ENCODE data around the gene GSG1L.

GSG1L gene

DNA sequence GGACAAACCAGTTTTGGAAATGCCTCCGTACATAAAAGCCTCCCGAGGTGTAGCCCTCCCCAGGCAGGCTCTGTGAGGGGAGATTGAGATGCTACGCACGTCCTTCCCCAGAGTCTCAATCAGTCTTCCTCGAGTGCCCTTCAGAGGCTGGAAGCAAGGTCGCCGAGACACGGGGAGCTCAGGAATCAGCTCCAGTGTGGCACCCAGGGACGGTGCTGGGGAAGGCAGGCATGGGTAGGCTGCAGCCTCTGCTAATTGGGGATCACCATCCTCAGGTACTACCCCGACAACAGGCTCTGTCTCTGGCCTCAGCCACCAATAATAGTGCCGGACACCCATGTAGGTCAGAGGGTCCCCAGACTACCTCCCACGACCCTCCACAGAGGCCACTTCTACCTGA, 28.1 kb upstream of the GSG1L start:
- no peak for DNase-seq (ENCODE audit: low spot score)

DNA sequence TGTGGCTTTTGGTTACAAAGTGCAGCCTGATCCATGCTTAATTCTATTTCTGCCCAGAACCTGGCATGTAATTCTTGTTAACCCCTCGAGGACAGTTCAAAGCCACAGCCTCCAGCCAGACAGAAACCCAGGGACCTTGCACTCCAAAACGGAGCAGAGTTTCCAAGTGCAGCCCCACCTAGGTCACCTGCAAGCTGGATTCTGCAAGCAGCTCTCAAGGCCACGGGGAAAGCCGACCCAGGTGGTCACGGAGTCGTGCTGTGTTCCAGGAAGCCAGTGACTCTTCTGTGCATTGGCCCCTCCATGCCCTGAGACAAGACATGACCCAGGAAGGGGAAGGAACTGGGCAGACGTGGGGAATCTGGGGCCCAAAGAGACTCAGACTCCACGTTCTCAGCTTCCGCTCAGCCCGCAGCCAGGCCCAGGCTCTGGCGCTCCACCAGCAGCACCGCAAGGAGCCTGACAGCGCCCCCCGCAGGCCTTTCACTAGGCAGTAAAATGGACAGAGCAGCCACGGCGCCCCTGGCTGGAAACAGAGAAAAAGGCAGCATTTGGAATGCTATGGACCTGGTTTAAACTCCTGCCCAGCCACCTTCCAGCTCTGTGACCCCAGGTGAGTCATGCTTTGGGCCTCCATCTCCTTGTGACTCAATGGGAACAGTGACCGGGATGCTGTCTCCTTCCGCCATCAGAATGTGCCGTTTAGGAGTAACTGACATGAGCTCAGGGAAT, 27.3 kb upstream of the GSG1L start:
- DNase-seq (ENCODE audit: low spot score), result no peak

DNA sequence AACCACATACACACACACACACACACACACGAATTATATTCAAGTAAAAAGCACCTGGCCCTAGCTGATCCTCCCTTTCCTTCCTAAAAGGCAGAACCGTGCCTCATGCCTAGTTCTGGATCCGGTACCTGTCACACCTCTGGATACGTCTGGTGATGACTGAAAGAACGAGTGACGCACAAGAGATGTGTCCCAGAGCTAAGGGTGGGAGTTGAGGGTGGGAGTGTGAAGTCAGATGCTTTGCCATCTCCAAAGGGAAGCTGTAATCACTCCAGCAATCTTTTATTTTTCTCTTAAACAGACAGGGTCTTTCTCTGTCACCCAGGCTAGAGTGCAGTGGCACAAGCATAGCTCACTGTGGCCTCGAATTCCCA, 26.5 kb upstream of the GSG1L start:
- no peak for DNase-seq (ENCODE audit: low spot score)

DNA sequence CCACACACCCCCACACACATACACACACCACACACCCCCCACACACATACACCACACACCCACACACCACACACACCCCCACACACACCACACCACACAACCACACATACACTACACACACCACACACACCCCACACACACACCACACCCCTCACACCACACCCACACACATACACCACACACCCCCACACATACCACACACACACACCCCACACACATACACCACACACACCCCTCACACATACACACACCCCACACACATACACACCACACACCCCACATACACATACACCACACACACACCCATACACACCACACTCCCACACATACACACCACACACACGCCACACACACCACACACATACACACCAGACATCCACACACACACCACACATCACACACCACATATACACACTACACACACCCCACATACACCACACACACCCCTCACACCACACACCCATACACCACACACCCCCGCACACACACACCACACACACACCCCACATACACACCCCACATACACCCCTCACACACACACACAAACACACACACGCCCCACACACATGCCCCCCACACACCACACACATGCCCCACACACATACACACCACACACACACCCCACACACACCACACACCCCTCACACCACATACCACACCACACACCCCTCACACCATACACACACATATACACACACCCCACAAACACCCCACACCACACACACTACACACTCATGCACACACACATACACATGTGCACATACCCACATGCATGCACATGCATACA, 25.9 kb upstream of the GSG1L start:
- DNase-seq (ENCODE audit: low spot score), result no peak

DNA sequence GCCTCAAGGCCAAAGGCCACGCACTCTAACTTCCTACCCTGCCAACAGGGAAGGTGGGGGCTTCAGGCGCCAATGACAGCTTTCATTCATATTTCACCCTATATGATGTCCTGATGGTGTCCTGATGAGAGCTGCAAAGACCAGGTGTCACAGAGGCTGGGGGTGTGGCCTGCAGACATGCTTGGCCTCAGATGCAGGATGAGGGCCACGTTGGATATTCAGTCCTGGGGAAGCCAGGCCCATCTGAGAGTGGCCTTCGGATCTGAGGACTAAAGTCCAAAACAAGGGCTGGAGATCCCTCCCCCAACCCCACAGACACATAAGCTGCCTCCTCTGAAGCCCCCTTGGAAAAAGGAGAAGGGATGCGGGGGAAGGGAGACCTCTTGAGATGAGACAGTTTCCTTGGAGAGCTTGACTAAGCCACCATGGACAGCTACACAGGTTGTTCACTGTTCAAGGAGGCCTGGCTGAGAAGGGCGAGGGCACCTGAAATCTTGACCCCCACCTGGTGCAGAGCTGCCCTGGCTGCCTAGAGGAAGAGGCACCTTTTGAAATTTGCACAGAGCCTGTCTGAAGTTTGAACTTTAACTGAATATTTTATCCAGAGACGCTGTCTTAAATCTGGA, 24.3 kb upstream of the GSG1L start:
- no peak for DNase-seq (ENCODE audit: low spot score)

DNA sequence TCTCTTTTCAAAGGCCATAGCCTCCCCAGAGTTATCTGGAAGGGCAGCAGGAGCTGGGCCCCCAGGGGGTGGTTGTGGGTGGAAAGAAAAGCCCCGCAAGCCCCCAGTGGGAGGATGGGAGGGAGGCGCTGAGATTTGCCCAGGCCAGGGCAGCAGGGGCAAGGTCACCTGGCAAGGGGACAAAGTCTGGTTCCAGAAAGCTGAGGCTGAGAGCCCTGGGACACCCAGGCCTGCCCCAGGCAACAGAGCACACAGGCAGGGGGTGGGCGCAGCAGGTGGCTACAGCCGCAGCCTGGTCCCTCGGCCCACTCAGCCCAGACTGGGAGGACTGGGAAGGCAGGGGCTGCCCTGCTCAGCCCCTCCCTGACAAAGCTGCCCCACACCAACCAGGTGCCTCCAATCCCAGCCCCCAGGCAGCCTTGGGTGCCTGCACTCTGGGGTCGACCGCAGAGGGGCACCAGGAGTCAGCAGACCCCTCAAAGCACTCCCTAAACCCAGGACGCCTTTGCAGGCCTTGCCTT, 23.7 kb upstream of the GSG1L start:
- DNase-seq (ENCODE audit: low spot score), result no peak

DNA sequence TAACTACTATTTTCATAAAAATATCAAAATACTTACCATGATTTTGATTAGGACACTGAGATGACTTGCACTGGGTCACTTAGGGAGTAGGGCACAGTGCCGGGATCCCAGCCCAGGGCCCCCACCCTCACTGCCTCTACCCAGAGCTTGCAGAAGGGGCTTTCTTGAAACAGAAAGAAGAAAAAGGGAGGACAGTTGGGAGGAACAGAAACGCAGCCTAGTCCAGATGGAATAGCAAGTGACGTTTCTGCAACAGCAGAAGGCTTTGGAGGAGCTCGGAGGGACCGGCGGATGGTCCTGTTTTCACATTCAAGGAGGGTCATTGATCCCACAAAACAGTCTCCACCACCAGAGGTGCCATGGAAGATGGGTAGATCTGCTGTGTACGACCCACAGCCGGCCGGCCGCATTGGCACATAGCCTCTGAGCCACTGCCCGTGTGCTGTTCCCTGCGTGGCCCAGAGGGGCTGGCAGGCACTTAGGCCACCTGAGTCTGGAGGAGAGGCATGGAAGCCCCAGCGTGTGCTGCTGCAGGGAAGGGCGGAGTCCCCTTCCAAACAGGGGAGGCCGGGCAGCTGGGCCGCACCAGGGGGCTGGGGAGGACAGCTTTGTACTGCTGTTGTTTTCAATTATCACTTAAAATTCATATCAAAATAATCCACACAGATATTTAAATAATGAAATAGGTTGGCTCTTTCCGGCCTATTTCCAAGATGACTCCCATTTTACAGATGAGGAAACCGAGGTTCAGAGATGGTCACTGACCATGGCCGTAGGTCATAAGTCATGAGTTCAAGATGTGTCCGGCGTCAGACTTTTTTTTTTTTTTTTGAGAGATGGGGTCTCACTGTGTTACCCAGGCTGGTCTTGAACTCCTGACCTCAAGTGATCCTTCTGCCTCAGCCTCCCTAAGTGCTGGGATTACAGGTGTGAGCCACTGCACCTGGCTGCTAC, 22.9 kb upstream of the GSG1L start:
- no peak for DNase-seq (ENCODE audit: low spot score)

DNA sequence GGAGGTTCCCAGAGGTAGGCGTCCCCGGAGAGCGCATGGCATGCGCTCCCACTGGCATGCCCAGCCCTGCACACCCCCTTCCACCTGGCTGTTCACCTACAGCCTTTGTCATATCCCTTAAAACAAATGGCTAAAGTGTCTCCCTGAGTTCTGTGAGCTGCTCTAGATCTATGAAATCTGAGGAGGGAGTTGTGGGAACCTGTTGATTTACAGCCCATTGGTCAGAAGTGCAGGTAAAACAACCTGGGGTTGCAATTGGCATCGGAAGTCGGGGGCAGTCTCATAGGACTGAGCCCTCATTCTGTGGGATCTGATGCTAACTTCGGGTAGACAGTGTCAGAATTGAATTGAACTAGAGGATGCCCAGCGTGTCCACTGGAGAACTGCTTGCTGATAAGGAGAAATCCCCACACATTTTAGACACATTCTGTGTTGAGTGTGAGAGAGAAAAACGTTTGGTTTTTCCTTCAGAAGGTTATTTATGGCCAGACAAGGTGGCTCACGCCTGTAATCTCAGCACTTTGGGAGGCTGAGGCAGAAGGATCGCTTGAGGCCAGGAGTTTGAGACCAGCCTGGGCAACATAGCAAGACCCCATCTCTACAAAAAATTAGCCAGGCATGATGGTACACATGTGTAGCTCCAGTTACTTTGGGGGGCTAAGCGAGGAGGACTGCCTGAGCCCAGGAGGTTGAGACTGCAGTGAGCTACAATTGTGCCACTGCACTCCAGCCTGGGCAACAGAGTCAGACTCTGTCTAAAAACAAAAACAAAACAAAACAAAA, 22.1 kb upstream of the GSG1L start:
- DNase-seq (ENCODE audit: low spot score), result no peak

DNA sequence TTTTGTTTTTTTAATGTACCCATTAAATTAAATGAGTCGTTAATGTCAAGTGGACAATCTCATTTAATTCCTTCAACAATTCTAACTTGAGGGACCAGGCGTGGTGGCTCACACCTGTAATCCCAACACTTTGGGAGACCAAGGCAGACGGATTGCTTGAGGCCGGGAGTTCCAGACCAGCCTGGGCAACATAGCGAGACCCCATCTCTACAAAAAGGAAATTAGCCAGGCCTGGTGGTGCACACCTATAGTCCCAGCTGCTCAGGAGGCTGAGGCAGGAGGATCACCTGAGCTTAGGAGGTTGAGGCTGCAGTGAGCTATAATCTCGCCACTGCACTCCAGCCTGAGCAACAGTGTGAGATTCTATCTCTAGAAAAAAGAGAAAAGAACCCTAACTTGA, 20.7 kb upstream of the GSG1L start:
- no peak for DNase-seq (ENCODE audit: low spot score)

DNA sequence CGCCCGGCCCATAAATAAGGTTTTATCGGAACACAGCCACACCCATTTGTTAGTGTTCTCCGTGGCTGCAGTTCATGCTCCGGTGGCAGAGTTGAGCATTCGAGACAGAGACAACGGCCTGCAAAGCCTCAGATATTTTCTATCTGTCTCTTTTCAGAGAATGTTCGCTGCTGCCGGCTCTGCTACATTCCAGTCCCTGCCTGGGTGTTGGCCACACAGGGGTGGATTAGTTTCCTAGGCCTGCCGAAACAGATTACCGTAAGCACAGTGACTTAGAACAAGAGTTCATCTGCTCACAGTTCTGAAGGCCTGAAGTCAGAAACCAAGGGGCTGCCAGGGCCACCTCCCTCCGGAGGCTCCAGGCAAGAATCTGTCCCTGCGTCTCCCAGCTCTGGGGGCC, 19.1 kb upstream of the GSG1L start:
- no peak for DNase-seq (ENCODE audit: low spot score)

DNA sequence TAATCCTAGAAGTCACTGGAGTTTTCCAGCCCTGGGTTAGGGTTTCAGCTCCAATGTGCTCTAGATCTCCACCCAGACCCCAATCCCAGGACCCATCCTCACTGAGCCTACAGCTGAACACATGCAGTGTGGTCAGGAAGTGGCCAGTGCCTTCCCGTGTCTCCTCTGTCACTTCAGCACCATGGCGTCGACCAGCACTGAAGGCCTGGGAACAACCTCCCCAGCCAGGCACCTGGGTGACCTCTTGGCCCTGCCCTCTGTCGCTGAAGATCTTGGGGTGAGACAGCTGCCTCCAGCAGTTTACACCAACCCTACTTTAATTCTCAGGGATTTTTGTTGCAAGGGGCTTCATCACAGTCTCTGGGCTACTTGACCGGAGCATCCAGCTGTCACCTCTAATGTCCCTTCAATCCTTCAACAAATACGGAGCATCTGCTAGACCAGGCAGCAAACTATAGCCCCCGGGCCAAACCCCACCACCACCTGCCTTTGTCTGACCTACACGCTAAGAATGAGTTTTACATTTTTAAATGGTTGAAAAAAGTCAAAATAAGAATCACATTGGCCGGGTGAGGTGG, 18.0 kb upstream of the GSG1L start:
- DNase-seq (ENCODE audit: low spot score), result no peak

DNA sequence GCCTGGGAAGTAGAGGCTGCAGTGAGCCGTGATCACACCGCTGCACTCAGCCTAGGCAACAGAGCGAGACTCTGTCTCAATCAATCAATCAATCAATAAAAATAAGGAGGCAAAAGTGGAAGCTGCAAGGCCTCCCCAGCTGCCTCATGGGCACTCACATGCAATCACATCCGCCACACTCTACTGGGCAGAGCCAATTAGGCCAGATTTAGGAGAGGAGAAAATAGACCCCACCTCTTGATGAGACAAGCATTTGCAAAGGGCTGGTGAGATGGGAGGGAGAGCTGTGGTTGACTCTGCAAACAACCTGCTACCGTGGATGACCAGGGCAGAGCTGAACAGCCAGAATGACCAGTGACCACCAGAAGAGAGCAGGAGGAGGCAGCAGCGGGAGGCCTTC, 14.7 kb upstream of the GSG1L start:
- DNase-seq (ENCODE audit: low spot score), result no peak

DNA sequence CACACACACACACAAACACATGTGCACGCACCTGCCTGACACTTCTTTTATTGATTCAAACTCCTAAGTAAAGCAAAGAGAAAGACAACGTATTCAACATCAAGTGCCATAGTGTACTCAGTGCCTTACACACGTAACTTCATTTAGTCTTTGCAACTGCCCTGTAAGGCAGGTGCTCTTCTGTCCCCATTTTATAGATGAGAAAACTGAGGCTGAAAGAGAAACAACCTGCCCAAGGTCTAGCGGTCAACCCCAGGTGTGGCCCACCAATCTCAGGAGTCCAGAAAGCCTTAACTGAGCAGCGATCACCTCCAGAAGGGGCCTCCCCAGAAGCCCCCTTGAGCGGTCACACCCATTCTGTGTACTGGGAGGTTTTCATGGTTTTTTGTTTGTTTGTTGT, 10.3 kb upstream of the GSG1L start:
- DNase-seq (ENCODE audit: low spot score), result no peak

DNA sequence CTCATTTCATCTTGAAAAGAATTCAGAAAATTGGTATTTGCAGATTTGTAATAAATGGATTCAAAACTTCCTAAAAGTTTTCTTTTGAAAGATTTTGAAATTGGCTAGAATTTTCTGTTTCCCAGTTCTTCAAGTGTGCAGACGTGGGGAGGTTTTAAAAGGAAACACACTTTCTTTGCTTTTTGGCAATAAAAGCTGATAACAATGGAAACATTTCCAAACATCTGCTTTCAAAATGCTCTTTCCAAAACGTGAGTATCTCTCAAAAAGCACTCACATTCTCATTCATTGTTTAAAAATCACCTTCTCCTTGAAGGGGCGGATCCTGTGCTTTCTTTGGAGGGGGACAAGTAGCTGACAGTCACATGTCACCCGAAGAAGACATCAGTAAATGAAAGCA, 8.6 kb upstream of the GSG1L start:
- no peak for DNase-seq (ENCODE audit: low spot score)

DNA sequence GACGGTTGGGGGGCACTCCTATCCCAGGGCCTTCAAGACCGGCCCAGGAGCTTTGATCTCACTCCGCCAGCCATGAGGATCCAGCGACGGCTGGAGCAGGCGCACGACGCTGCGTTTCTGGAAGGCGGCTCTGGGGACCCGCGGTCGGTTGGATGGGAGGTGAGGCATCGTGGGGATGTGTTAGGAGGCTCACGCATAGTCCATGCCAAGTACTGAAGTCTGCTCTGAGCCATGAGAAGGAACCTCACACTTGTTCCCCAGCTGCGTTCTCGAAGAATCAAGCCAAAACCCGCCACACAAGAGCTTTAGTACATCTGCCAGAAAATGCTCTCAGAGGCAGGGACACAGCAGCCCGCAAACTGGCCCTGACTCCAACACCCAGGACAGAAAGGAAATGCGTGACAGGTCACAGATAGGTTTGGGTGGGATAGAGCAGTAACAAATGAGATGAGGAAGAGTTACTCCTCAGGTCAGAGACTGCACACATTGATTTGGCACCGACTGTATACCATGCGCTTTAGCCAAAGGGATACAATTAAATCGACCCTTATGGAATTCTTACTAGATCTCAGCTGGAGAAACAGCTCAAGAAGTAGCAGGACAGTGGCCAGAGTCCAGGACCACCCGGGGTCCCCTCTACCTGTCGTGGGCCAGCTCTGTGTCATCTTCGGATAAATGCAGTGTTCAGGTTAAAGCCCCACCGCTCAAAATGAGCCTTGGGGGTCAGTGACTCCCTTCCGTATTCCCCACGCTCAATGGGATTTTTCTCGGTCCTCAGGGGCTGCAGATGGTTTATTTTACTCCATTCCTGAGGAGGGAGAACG, 6.7 kb upstream of the GSG1L start:
- no peak for DNase-seq (ENCODE audit: low spot score)

DNA sequence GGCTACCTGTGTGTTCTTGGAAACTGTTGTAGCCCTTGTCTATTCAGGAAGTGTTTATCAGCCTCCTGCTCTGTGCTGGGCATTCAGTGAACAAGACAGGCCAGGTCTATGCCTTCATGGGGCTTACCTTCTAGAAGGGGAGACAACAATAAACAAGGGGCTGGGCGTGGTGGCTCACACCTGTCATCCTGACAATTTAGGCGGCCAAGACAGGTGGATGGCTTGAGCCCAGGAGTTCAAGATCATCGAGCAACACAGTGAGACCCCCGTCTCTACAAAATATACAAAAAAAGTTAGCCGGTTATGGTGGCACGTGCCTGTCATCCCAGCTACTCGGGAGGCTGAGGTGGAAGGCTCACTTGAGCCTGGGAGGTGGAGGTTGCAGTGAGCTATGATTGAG, 5.5 kb upstream of the GSG1L start:
- no peak for DNase-seq (ENCODE audit: low spot score)

DNA sequence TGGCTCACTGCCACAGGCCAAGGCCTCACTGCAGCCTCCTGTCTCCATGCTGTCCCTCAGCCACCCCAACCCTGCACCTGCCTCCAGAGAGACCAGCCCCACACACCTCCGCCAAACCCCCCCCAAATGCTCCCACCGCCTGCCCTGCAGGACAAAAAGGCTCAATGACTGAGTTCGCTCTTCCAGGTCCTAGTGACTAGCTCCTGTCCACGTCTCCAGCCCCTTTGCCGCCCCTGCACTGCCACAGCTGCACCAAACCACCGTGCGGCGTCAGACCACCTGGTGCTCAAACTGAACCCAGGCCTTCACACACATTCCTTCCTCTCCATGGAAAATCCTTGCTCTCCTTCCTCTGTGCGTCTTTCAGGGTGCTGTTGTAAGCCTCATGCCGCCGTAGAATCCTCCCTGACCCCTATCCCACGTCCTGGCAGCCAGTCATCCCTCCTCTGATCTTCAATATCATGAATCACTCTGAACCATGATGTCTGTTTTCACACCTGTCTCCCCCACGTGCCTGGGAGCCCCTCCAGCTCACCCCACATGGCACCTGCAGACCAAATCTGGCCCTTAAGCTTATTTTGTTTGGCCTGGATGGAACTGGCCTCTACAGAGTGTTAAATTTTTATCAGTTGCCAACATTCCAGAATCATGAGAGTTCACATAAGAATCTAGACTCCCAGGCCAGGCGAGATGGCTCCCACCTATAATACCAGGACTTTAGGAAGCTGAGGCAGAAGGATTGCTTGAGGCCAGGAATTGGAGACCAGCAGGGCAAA, 4.3 kb upstream of the GSG1L start:
- no peak for DNase-seq (ENCODE audit: low spot score)

DNA sequence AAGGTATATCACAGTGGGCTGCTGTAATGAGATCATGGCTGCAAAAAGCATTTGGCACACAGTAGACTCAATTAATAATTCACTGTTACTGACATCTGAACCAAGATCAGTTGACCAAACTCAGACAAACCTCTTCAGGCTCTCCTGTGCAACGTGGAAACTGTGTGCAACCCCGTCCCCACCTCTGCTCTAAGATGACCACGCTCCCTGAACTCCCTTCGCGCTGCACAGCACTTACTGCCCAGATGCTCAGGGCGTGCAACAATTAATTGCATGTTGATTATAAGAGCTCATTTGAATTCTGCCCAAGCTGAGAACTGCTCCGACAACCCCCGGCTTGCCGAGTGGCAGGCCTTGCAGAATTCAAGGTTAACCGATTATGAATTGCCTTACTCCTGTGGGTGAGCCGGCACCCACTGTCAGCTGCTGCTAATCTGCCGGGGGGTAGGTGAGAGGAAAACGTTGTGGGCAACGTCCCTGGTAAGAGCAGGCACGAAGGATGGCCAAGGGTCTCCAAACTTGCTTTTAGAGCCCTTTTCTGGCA, 1.3 kb upstream of the GSG1L start:
- DNase-seq (ENCODE audit: low spot score), result no peak

DNA sequence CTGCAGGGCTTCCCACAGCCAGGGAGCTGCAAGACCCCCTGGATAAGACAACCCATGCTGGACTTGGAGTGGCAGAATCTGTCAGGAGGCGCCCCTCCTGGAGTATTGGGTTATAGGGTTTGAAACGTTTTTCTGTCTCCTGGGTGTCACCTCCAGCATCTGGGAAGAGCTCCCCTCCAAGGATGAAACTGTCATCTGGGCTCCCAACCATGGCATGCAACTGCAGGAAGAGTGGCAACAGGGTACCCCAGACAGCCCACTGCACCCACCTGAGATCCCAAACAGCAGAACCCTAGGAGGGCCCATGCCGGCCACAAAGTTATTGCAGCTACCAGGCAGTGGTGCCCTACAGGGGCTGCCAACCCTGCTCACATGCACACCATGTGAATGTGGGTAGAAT, 636 bp upstream of the GSG1L start:
- no peak for DNase-seq (ENCODE audit: low spot score)

All from hematopoietic multipotent progenitor cell treated with erythropoietin and hydrocortisone succinate and interleukin-3 and kit ligand, for 15 days (in vitro differentiated cells).